Measurements from ENCODE around the gene FBXO39. TPM values are rescaled to one million over a fixed set of nuclear protein-coding genes. Genes with fewer than 3 reads are reported as not detected.

FBXO39 gene
- total RNA-seq, 4 donors from 2014 or later = 0.91 to 1.5 (median 1.0) TPM; not detected in 1

DNA sequence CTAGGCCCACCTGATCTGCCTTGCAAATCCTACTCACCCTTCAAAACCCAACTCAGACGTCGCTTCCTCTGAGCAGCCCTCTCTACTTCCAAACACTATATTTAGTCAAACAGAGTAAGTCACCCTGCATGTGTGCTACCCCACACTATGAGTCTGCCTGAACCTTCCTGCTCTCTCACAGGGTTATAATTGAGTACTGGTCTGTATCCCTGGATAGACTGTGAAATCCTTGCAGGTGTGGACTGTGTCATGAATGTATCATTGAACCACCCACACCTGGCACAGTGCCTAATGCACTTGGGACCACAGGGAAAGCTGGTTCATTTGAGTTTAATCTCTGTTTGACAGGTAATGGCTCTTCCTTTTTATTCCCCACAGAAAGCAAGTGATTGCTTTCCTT is 3.4 kb downstream of the FBXO39 start:
- Histone ChIP-seq H3K27ac (no peak overlapping the region), H3K9me3 (peaks cover 5% of the 10 kb centered on the region), H3K36me3 (no peaks in the 10 kb centered on the region), H3K4me3 (no peak overlapping the region), H3K27me3 (no peaks in the 10 kb centered on the region), H3K4me1 (peaks cover 9% of the 10 kb centered on the region)
- no peak for DNase-seq (ENCODE audit: low spot score in 2 of 2)
- TF ChIP-seq POLR2AphosphoS5 (IDR thresholded peaks at IDR 0.05) (no peak), EP300 (IDR thresholded peaks at IDR 0.05) (no peak), POLR2A (IDR thresholded peaks at IDR 0.05) (no peak)
- TF ChIP-seq, protein P1, sequence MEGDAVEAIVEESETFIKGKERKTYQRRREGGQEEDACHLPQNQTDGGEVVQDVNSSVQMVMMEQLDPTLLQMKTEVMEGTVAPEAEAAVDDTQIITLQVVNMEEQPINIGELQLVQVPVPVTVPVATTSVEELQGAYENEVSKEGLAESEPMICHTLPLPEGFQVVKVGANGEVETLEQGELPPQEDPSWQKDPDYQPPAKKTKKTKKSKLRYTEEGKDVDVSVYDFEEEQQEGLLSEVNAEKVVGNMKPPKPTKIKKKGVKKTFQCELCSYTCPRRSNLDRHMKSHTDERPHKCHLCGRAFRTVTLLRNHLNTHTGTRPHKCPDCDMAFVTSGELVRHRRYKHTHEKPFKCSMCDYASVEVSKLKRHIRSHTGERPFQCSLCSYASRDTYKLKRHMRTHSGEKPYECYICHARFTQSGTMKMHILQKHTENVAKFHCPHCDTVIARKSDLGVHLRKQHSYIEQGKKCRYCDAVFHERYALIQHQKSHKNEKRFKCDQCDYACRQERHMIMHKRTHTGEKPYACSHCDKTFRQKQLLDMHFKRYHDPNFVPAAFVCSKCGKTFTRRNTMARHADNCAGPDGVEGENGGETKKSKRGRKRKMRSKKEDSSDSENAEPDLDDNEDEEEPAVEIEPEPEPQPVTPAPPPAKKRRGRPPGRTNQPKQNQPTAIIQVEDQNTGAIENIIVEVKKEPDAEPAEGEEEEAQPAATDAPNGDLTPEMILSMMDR (IDR thresholded peaks at IDR 0.05) = no peak
- 80% methylated on average over 2 of the region's 2 CpGs for WGBS

DNA sequence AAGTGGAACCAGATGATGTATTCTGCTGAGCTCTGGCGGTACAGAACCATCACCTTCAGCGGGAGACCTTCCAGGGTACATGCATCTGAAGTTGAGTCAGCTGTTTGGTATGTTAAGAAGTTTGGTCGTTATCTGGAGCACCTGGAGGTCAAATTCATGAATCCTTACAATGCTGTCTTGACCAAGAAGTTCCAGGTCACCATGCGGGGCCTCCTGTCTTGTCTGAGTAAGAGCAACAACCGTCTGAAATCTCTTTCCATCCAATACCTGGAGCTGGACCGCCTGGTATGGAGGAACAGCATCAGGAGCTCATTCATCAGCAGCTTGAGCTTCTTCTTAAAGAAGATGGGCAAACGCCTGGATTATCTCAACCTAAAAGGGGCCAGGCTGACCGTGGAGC is 4.0 kb downstream of the FBXO39 start:
- DNase-seq (ENCODE audit: low spot score in 2 of 2) = no peak
- no peak overlapping the region for H3K27ac ChIP-seq
- H3K27me3 ChIP-seq = no peaks in the 10 kb centered on the region
- H3K9me3 ChIP-seq = no peaks in the 10 kb centered on the region
- WGBS = 71% methylated on average over 8 of the region's 8 CpGs
- H3K4me3 ChIP-seq = no peak overlapping the region
- H3K36me3 ChIP-seq = no peaks in the 10 kb centered on the region
- H3K4me1 ChIP-seq = peaks cover 9% of the 10 kb centered on the region
- TF ChIP-seq POLR2A (IDR thresholded peaks at IDR 0.05) = no peak
- no peak for TF ChIP-seq POLR2AphosphoS5 (IDR thresholded peaks at IDR 0.05)
- TF ChIP-seq, protein P1 (IDR thresholded peaks at IDR 0.05) = no peak
- TF ChIP-seq EP300 (IDR thresholded peaks at IDR 0.05) = no peak

DNA sequence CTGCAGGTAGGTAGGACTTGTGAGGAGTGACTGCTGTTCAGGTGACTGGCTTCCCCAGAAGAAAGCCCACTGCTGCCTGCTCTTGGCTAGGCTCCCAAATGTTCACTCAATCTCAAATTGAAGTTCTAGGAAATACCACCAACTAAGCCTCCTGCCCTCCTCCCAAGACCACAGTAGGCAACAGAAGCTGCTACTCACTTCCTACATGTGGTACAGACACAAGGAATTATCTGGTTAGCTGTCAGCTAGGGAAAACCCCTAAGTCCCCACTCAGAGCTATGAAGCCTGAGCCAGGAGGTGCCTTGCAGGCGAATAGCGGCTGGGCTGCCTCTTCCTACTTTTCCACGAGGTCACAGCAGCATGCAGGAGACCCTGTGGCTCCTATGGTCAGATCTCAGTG is 4.9 kb downstream of the FBXO39 start:
- TF ChIP-seq POLR2AphosphoS5 (IDR thresholded peaks at IDR 0.05) (no peak), EP300 (IDR thresholded peaks at IDR 0.05) (no peak), POLR2A (IDR thresholded peaks at IDR 0.05) (no peak)
- TF ChIP-seq, protein P1 (IDR thresholded peaks at IDR 0.05) = no peak
- Histone ChIP-seq H3K4me3 (no peak overlapping the region), H3K27ac (no peak overlapping the region), H3K4me1 (peaks cover 5% of the 10 kb centered on the region), H3K36me3 (no peaks in the 10 kb centered on the region), H3K27me3 (no peaks in the 10 kb centered on the region), H3K9me3 (no peaks in the 10 kb centered on the region)
- 51% methylated on average over 3 of the region's 3 CpGs for WGBS
- no peak for DNase-seq (ENCODE audit: low spot score in 2 of 2)

DNA sequence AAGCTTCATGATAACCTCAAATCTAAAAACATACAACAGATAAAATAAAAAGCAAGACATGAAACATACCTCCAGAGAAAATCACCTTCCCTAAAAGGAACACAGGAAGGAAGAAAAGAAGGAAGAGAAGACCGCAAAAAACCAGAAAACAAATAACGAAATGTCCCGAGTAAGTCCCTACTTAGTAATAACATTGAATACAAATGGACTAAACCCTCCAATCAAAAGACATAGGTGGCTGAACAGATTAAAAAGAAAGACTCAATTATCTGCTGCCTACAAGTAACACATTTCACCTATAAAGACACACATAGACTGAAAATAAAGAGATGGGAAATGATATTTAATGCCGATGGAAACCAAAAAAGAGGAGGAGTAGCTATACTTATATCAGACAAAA is 6.2 kb downstream of the FBXO39 start:
- H3K4me3 ChIP-seq = no peak overlapping the region
- peaks cover 4% of the 10 kb centered on the region for H3K4me1 ChIP-seq
- H3K9me3 ChIP-seq = no peaks in the 10 kb centered on the region
- H3K36me3 ChIP-seq = no peaks in the 10 kb centered on the region
- DNase-seq (ENCODE audit: low spot score in 2 of 2) = no peak
- H3K27ac ChIP-seq = no peak overlapping the region
- WGBS = 86% methylated on average over 4 of the region's 4 CpGs
- peaks cover 1% of the 10 kb centered on the region for H3K27me3 ChIP-seq
- no peak for TF ChIP-seq EP300 (IDR thresholded peaks at IDR 0.05)
- no peak for TF ChIP-seq POLR2A (IDR thresholded peaks at IDR 0.05)
- TF ChIP-seq POLR2AphosphoS5 (IDR thresholded peaks at IDR 0.05) = no peak

DNA sequence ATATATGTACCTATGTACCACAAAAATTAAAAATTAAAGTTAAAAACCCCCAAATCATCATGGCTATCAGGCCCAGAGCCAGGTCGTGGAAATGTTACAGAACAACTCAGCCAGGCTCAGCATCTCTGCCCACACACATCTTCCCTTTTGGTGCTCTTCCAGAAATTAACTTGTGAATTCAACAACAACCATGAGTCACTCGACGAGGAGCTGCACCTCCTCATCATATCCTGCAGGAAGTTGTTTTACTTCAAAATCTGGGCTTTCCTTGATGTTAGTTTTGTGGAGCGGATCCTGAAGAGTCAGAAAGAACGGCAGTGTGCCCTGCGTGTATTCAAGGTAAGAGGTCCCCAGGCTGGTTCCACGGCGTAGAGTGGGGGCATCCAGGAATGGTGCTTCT is 10.6 kb downstream of the FBXO39 start:
- Histone ChIP-seq H3K27me3 (peaks cover 16% of the 10 kb centered on the region), H3K27ac (peak overlapping the region; percentile 24), H3K36me3 (no peaks in the 10 kb centered on the region), H3K9me3 (no peaks in the 10 kb centered on the region), H3K4me1 (peaks cover 7% of the 10 kb centered on the region), H3K4me3 (no peak overlapping the region)
- no peak for DNase-seq (ENCODE audit: low spot score in 2 of 2)
- WGBS = 37% methylated on average over 8 of the region's 8 CpGs
- TF ChIP-seq POLR2AphosphoS5 (IDR thresholded peaks at IDR 0.05) (no peak), EP300 (IDR thresholded peaks at IDR 0.05) (no peak), POLR2A (IDR thresholded peaks at IDR 0.05) (no peak)
- TF ChIP-seq, protein P1 (IDR thresholded peaks at IDR 0.05) = no peak
